Activated T-cell treated with anti-CD3 and anti-CD28 coated beads, Interleukin-2, amount 50 U/mL, for 72 hours (primary cell): ENCODE results near the gene OSBPL2. TPM values are rescaled to one million over a fixed set of nuclear protein-coding genes. Genes with fewer than 3 reads are reported as not detected.

Source experiments
- ATAC-seq, 2 donors: fragments of 150-1000 bp; cut with Tn5 transposase; replicated peaks in 1 of 2; 2 replicates each; pipeline ENCODE4 v1.10.0; 2021; ENCODE audit warnings: moderate library complexity in 2 of 2, mild to moderate bottlenecking in 1 of 2
- DNase-seq, 2 donors: peaks; one replicate each; pipeline ENCODE4 v3.0.0; 2021 to 2022; ENCODE audit warnings: mixed read lengths in 1 of 2
- H3K27ac Mint-ChIP-seq: one replicate; pipeline ENCODE4 v1.8.0; 2022; ENCODE audit warnings: mild to moderate bottlenecking, moderate library complexity, mixed read lengths
- H3K27me3 Mint-ChIP-seq: one replicate; pipeline ENCODE4 v1.8.0; 2022; ENCODE audit warnings: low read depth, mixed read lengths
- H3K36me3 Mint-ChIP-seq, 2 donors: one replicate each; pipeline ENCODE4 v1.8.0; 2022; ENCODE audit warnings: mixed read lengths in 2 of 2, mild to moderate bottlenecking in 1 of 2; ENCODE audit not compliant: insufficient read depth in 2 of 2
- H3K4me1 Mint-ChIP-seq: one replicate; pipeline ENCODE4 v1.8.0; 2022; ENCODE audit warnings: low read depth, mixed read lengths
- H3K4me3 Mint-ChIP-seq, 2 donors: one replicate each; pipeline ENCODE4 v1.8.0; 2022; ENCODE audit warnings: mild to moderate bottlenecking in 2 of 2, mixed read lengths in 2 of 2, moderate library complexity in 2 of 2
- H3K9me3 Mint-ChIP-seq, 2 donors: one replicate each; pipeline ENCODE4 v1.8.0; 2022; ENCODE audit warnings: mixed read lengths in 2 of 2
- total RNA-seq, 2 donors: library from RNA; stranded (reverse); gene quantifications; one replicate each; pipeline ENCODE4 v1.2.3, GENCODE V29; 2022

The OSBPL2 gene
- total RNA-seq, 2 donors from 2014 or later: 40.6 to 44.2 TPM

DNA sequence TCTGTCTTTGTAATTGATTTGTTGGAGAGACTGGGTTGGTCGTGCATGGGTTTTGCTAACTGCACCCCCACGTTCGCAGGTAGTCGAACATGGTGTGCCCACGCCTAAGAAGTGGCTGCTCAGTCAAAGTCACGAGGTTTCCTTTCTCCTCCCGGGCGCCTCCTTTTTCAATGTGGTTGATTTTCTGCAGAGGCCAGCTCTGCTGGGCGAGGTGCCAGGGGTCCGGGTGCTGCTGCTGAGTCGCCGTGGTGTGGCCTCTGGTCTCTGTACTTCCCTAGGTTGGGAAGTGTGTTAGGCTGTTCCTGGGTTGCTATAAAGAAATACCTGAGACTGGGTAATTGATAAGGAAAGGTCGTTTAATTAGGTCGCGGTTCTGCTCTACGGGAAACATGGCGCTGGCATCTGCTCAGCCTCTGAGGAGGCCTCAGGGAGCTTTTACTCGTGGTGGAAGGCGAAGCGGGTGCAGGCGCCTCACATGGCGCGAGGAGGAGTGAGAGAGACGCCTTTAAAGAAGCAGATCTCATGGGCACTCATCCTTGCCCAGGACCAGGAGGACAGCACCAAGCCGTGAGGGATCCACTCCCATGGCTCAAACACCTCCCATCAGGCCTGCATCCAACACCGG is 14.1 kb downstream of the OSBPL2 start:
- H3K27ac Mint-ChIP-seq: no peak overlapping the region
- no peak overlapping the region for H3K4me3 Mint-ChIP-seq
- H3K9me3 Mint-ChIP-seq: no peaks in the 10 kb centered on the region
- DNase-seq (no peak), ATAC-seq (no peak)
- peaks cover 16% of the 10 kb centered on the region for H3K4me1 Mint-ChIP-seq
- H3K36me3 Mint-ChIP-seq: no peaks in the 10 kb centered on the region
- H3K27me3 Mint-ChIP-seq: no peaks in the 10 kb centered on the region

DNA sequence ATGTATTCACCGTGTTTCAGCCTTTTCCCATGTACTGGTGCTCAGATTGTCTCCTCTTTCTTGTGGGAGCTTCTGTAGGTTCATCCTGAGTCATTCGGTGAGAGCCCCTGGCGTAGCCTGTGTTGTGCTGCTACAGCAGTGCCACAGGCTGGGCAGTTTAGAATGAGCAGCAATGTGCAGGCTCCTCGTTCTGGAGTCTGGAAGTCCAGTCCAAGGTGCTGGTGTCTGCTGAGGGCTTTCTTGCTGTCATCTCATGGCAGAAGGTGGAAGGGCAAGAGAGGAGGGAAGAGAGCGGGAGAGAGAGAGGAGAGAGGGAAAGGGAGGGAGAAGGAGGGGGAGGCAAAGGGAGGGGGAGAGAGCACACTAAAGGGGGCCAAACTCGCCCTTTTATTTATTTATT is 15.1 kb downstream of the OSBPL2 start:
- Mint-ChIP-seq H3K4me1 (peaks cover 16% of the 10 kb centered on the region), H3K27me3 (no peaks in the 10 kb centered on the region), H3K27ac (no peak overlapping the region), H3K36me3 (no peaks in the 10 kb centered on the region), H3K4me3 (no peak overlapping the region), H3K9me3 (no peaks in the 10 kb centered on the region)
- ATAC-seq: no peak
- no peak for DNase-seq

DNA sequence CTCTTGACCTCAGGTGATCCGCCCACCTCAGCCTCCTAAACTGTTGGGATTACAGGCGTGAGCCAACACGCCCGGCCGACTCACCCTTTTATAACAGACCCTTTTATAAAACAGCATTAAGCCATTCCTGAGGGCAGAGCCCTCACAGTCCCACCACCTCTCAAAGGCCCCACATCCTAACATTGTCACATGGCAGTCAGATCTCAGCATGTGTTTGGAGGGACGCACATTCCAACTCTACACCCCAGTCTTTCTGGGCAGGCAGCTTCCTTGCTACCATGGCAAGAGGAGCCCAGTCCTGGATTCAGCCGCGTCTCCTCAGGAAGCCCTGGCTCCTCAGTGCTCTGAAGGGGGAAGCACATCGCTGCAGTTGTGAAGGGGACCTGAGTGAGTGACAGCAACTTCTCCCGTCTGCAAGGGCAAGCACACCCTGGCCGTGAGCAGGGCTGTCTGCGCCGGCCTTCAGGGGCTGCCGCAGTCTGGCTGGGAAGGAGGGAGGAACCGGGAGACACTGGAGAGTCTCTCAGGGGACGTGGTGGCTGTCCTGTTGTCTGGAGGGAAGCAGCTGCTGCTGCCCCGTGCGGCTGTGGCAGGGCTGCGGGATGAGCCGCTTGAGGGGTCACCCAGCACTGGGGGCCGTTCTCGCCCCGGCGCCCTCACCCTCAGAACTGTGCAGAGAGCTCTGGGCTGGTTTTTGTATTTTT is 15.9 kb downstream of the OSBPL2 start:
- peaks cover 16% of the 10 kb centered on the region for H3K4me1 Mint-ChIP-seq
- H3K27ac Mint-ChIP-seq: no peak overlapping the region
- ATAC-seq (no peak), DNase-seq (no peak)
- H3K27me3 Mint-ChIP-seq: no peaks in the 10 kb centered on the region
- H3K36me3 Mint-ChIP-seq: no peaks in the 10 kb centered on the region
- H3K9me3 Mint-ChIP-seq: no peaks in the 10 kb centered on the region
- H3K4me3 Mint-ChIP-seq: no peak overlapping the region

DNA sequence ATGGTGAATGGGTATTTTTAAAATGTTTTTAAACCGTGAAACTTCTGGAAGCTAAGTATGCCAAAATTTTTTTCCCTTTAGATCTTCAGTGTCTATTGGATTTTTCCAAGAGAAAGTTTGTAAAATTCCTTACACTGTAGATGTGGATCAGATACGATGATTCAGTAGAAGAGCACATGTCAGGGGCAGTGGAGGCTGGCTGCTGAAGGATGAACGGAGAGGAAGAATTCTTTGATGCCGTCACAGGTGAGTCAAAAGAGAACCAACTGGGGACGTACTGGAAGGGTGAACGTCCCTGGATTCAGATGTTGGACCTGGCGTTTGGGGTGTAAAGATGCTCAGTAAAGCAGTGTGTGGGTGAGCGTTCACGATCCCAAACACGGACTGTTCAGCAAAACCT is 17.7 kb downstream of the OSBPL2 start:
- H3K4me1 Mint-ChIP-seq: peaks cover 16% of the 10 kb centered on the region
- H3K27me3 Mint-ChIP-seq: no peaks in the 10 kb centered on the region
- ATAC-seq (no peak), DNase-seq (no peak)
- H3K4me3 Mint-ChIP-seq: no peak overlapping the region
- no peaks in the 10 kb centered on the region for H3K36me3 Mint-ChIP-seq
- no peak overlapping the region for H3K27ac Mint-ChIP-seq
- H3K9me3 Mint-ChIP-seq: no peaks in the 10 kb centered on the region

DNA sequence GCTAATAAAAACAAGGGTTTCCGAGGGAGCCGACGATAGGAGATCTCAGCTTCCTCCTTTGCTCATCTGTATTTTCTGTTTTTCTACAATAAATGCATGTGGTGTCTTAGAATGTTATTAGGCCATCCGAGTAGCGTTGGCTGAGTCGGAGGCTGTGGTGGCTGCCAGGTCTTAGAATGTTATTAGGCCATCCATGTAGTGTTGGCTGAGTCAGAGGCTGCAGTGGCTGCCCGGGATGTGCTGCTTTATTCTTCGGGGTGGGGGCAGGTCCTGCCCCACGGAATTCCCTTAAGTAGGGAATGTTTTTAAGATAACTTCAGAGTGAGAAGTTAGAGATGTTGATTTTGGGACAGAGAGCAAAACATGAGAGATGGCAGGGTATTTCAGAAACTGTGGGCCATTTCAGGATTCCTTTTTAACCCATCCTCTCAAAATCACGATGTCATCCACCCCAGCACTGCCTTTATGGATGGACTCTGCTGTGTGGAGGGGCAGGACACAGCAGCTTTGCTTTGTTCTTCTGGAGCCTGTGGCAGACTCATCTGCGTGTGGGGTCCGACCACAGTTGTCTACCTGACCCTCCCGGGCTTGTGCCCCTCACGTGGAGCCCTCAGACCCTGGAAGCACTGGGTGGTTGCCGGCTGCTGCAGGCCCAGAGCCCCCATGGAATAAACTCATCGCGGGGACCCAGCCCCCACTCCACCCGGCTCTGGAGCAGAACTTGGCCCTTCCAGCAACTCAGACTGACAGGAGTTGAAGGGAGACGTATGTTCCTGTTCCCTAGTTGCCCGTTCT is 20.4 kb downstream of the OSBPL2 start:
- no peak overlapping the region for H3K27ac Mint-ChIP-seq
- H3K4me3 Mint-ChIP-seq: no peak overlapping the region
- no peaks in the 10 kb centered on the region for H3K27me3 Mint-ChIP-seq
- H3K9me3 Mint-ChIP-seq: no peaks in the 10 kb centered on the region
- no peak for ATAC-seq
- DNase-seq: no peak
- H3K4me1 Mint-ChIP-seq: peaks cover 9% of the 10 kb centered on the region
- peaks cover 0 to under 1% of the 10 kb centered on the region in 2 donors for H3K36me3 Mint-ChIP-seq

DNA sequence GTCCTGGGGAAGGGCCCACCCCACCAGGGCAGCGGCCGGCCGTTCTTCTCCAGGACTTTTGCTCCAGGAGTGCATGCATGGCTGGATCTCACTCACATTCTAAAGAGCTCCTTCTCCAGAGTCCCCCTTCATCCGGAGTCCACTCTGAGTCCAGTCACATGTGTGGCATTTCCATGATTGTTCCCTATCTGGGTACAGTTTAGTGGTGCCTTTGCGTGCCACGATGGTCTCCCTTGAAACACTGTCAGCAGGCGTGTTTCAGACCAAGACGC is 20.9 kb downstream of the OSBPL2 start:
- H3K27ac Mint-ChIP-seq: no peak overlapping the region
- H3K4me1 Mint-ChIP-seq: peaks cover 7% of the 10 kb centered on the region
- no peaks in the 10 kb centered on the region for H3K9me3 Mint-ChIP-seq
- no peak for DNase-seq
- H3K36me3 Mint-ChIP-seq: peaks cover 0 to 2% of the 10 kb centered on the region in 2 donors
- ATAC-seq: no peak
- H3K27me3 Mint-ChIP-seq: no peaks in the 10 kb centered on the region
- H3K4me3 Mint-ChIP-seq: no peak overlapping the region

DNA sequence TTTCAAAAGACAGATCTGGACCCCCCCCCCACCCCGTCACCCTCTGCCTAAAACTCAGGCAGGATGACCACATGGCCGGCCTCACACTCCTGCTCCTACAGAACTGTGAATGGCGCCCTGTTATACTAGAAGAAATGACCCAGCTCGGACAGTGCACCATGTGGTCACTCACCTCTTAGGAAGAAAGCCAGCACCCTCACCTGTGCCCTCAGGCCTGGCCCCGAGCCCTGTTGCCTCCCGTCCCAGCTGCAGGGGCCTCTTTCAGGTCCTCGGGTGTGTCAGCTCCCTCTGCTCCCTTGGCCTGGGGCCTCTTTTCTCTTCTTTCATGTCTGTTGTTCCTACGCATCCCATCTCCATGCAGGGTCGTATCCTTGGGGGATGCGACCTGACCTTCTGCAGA is 23.7 kb downstream of the OSBPL2 start:
- Mint-ChIP-seq H3K4me1 (no peaks in the 10 kb centered on the region), H3K36me3 (peaks cover 5 to 10% of the 10 kb centered on the region in 2 donors), H3K4me3 (no peak overlapping the region), H3K27me3 (no peaks in the 10 kb centered on the region), H3K27ac (no peak overlapping the region), H3K9me3 (no peaks in the 10 kb centered on the region)
- ATAC-seq (no peak), DNase-seq (no peak)

DNA sequence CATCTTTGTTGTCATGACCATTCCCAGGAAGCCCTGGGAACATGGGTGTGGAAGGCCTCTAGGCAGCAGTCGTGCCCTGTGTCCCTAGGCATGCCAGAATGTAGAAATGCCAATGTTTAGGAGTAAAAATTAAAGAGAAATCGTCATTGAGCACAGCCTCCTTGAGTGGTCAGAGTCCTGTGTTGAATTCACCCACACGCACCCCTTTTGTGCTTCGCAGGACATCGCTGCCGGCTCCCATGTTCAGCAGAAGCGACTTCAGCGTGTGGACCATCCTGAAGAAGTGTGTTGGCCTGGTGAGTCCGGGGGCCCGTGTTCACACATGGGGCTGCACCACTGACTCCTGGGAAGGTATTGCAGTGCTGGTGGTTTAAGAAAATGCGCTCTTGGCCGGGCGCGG is 25.1 kb downstream of the OSBPL2 start:
- H3K27ac Mint-ChIP-seq: no peak overlapping the region
- no peaks in the 10 kb centered on the region for H3K4me1 Mint-ChIP-seq
- peaks cover 5 to 10% of the 10 kb centered on the region in 2 donors for H3K36me3 Mint-ChIP-seq

DNA sequence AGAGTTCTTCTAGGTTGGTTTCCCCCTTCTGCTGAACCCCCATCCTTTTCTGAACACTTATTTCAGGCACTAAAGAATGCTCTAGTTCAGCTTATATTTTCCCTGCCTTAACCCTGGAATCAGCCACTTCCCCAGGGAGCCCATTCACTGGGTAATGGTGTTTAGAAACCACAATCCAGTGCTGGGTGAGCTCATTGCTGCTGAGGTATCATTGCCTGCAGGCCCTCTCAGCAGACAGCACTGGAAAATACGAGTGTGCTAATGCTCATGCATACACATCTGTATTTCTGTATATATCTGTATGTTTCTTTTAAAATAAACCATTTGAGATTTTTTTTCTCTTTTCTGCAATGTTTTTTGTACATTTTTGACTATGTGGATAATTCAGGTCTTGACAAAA is 27.0 kb downstream of the OSBPL2 start:
- ATAC-seq: no peak
- peaks cover 5 to 10% of the 10 kb centered on the region in 2 donors for H3K36me3 Mint-ChIP-seq
- H3K27me3 Mint-ChIP-seq: no peaks in the 10 kb centered on the region
- no peak for DNase-seq
- H3K4me3 Mint-ChIP-seq: no peak overlapping the region
- H3K4me1 Mint-ChIP-seq: no peaks in the 10 kb centered on the region
- no peak overlapping the region for H3K27ac Mint-ChIP-seq
- no peaks in the 10 kb centered on the region for H3K9me3 Mint-ChIP-seq

More for the DNA sequence above, 25.1 kb downstream of the OSBPL2 start:
- ATAC-seq (no peak), DNase-seq (no peak)
- Mint-ChIP-seq H3K4me3 (no peak overlapping the region), H3K9me3 (no peaks in the 10 kb centered on the region), H3K27me3 (no peaks in the 10 kb centered on the region)

DNA sequence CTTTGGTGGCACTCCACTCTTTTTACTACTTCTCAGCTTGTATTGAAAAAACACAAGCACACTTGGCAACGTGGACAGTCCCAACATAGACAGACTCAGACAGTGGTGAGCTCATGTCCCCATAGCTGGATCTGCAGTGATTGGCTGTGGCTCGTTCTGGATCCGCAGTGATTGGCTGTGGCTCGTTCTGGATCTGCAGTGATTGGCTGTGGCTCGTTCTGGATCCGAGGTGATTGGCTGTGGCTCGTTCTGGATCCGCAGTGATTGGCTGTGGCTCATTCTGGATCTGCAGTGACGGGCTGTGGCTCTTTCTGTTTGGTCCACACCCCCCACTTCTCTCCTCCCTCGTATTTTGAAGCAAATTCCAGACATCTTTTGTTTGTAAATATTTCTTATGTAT is 28.0 kb downstream of the OSBPL2 start:
- DNase-seq: no peak
- ATAC-seq: no peak
- Mint-ChIP-seq H3K4me1 (no peaks in the 10 kb centered on the region), H3K9me3 (no peaks in the 10 kb centered on the region), H3K27me3 (no peaks in the 10 kb centered on the region), H3K36me3 (peaks cover 5 to 10% of the 10 kb centered on the region in 2 donors), H3K4me3 (no peak overlapping the region), H3K27ac (no peak overlapping the region)

DNA sequence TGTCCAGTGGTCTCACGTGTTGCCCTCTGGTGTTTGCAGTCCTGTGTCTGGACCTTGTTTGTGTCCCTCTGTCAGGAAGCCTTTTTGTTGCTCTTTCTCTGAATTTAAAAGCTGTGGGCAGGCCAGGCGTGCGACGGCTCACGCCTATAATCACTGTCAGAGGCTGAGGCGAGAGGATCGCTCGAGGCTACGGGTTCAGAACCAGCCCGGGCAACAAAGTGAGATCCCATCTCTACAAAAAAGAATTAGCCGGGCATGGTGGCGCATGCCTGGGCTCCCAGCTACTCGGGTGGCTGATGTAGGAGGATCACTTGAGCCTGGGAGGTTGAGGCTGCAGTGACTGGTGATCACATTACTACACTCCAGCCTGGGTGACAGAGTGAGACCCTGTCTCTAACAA is 28.5 kb downstream of the OSBPL2 start:
- Mint-ChIP-seq H3K36me3 (peaks cover 5 to 10% of the 10 kb centered on the region in 2 donors), H3K9me3 (no peaks in the 10 kb centered on the region), H3K27me3 (no peaks in the 10 kb centered on the region), H3K27ac (no peak overlapping the region), H3K4me1 (no peaks in the 10 kb centered on the region), H3K4me3 (no peak overlapping the region)
- DNase-seq (no peak), ATAC-seq (no peak)

DNA sequence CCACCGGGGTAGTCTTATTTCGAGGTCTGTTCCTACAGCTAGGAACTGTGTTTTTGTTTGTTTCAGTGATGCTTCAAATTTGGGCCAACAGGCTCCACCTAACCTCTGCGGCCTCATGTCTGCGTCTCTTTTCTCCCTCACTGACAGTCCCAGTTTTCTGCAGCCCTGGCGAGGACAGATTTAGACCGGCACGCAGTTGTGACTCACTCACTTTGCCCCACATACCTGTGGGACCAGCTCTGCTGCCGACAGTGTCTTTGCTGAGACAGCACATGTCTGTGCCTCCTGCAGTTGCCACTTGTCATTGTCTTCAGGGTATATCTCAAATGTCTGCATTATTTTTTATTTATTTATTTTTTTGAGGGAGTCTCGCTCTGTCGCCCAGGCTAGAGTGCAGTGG is 29.2 kb downstream of the OSBPL2 start:
- Mint-ChIP-seq H3K36me3 (peaks cover 5 to 10% of the 10 kb centered on the region in 2 donors), H3K27me3 (no peaks in the 10 kb centered on the region), H3K27ac (no peak overlapping the region), H3K9me3 (no peaks in the 10 kb centered on the region), H3K4me1 (no peaks in the 10 kb centered on the region), H3K4me3 (no peak overlapping the region)
- no peak for ATAC-seq
- no peak for DNase-seq

DNA sequence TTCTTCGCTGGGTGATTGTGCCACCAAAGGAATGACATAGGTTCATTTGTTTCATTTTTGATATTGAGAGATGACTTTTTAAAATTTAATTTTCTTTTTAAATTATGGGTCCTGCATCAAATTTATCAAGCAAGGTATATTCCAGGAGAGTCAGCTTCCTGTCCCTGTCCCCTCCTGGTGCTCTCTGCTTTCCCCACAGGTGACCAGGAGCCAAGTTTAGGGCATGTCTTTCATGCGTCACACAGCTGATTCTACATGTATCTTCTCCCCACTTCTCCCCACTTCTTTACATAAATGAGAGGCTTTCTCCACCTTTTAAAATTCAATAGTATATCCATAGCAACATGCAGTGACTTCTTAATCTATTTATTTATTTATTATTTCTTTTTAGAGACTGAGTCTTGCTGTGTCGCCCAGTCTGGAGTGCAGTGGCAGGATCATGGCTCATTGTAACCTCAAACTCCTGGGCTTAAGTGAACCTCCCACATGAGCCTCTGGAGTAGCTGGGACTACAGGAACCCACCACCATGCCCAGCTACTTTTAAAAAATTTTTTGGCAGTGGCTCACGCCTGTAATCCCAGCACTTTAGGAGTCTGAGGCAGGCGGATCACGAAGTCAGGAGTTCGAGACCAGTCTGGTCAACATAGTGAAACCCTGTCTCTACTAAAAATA is 30.0 kb downstream of the OSBPL2 start:
- H3K4me3 Mint-ChIP-seq: no peak overlapping the region
- no peak overlapping the region for H3K27ac Mint-ChIP-seq
- H3K4me1 Mint-ChIP-seq: no peaks in the 10 kb centered on the region
- DNase-seq: no peak
- ATAC-seq: no peak
- no peaks in the 10 kb centered on the region for H3K9me3 Mint-ChIP-seq
- H3K27me3 Mint-ChIP-seq: no peaks in the 10 kb centered on the region
- H3K36me3 Mint-ChIP-seq: peaks cover 5 to 10% of the 10 kb centered on the region in 2 donors
